WERI-Rb-1 (cell line): ENCODE data around the gene ITCH.
"Not testable (repeated sequence)": the region's sequence is repeated elsewhere in the genome, so short reads cannot be mapped to it uniquely, and the experiment has no call there.

Source experiments
- DNase-seq: peaks from one replicate; pipeline ENCODE4 v3.0.0-alpha.2; 2020
- H3K27ac ChIP-seq: fragments of 250-450 bp; sonication (Bioruptor Pico); 2 replicates; pipeline ENCODE4 v1.5.1; 2020; ENCODE audit warnings: mild to moderate bottlenecking, moderate library complexity
- H3K27me3 ChIP-seq: fragments of 250-450 bp; sonication (Bioruptor Pico); 2 replicates; pipeline ENCODE4 v1.5.1; 2021; ENCODE audit warnings: mild to moderate bottlenecking, low read depth, moderate library complexity; ENCODE audit not compliant: insufficient read depth, severe bottlenecking
- H3K36me3 ChIP-seq: fragments of 250-450 bp; sonication (Bioruptor Pico); 2 replicates; pipeline ENCODE4 v1.5.1; 2020; ENCODE audit warnings: mild to moderate bottlenecking, moderate library complexity
- H3K4me3 ChIP-seq: 2 replicates; pipeline ENCODE4 v1.5.1; 2011; ENCODE audit warnings: low read depth, mild to moderate bottlenecking, control low read depth, low read length
- H3K9me3 ChIP-seq: fragments of 250-450 bp; sonication (Bioruptor Pico); 2 replicates; pipeline ENCODE4 v1.5.1; 2021; ENCODE audit warnings: mild to moderate bottlenecking, moderate library complexity; ENCODE audit not compliant: severe bottlenecking
- CTCF ChIP-seq: IDR thresholded peaks from 2 replicates; pipeline ENCODE4 v1.5.1; 2011; ENCODE audit warnings: low read depth, mild to moderate bottlenecking, control low read depth, inconsistent platforms, low read length

ITCH gene

DNA sequence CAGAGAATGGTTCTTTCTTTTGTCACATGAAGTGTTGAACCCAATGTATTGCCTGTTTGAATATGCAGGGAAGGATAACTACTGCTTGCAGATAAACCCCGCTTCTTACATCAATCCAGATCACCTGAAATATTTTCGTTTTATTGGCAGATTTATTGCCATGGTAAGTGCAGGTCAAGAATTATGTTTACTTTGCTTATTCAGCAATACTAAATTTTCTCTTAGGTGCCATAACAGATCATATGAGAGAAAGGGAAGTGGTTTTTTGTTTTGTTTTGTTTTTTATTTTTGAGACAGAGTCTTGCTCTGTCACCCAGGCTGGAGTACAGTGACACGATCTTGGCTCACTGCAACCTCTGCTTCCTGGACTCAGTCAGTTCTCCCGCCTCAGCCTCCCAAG lies 116.6 kb downstream of the ITCH start:
- H3K36me3 ChIP-seq, result peaks cover 77% of the 10 kb centered on the region
- H3K27ac ChIP-seq, result no peak overlapping the region
- no peak for DNase-seq
- H3K27me3 ChIP-seq, result no peaks in the 10 kb centered on the region
- H3K4me3 ChIP-seq, result no peak overlapping the region
- no peaks in the 10 kb centered on the region for H3K9me3 ChIP-seq
- no peak for TF ChIP-seq CTCF

DNA sequence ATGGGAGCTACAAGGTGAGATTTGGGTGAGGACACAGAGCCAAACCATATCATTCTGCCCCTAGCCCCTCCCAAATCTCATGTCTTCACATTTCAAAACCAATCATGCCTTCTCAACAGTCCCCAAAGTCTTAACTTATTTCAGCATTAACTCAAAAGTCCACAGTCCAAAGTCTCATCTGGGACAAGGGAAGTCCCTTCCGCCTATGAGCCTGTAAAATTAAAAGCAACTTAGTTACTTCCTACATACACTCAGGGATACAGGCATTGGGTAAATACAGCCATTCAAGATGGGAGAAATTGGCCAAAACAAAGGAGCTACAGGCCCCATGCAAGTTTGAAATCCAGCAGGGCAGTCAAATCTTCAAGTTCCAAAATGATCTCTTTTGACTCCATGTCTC lies 119.1 kb downstream of the ITCH start:
- not testable (repeated sequence) for H3K27ac ChIP-seq, H3K9me3 ChIP-seq, H3K4me3 ChIP-seq, DNase-seq, H3K27me3 ChIP-seq
- H3K36me3 ChIP-seq, result peaks cover 79% of the 10 kb centered on the region

DNA sequence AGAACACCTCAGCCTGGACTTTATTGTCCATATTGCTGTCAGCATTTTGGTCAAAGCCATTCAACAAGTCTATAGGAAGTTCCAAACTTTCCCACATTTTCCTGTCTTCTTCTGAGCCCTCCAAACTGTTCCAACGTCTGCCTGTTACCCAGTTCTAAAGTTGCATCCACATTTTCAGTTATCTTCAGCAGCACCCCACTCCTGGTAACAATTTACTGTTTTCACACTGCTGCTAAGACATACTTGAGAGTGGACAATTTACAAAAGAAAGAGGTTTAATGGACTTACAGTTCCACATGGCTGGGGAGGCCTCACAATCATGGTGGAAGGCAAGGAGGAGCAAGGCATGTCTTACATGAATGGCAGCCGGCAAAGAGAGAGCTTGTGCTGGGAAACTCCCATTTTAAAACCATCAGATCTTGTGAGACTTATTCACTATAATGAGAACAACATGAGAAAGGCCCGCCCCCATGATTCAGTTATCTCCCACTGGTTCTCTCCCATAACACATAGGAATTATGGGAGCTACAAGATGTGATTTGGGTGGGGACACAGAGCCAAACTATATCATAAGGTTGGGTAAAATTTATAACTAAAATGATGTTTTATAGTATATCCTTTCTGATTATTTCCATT lies 120.6 kb downstream of the ITCH start:
- DNase-seq, H3K27ac ChIP-seq, H3K4me3 ChIP-seq, H3K27me3 ChIP-seq, H3K9me3 ChIP-seq: not testable (repeated sequence)
- H3K36me3 ChIP-seq, result peaks cover 76% of the 10 kb centered on the region

GRCh38 chr20:34485068-34485634 lies 122.1 kb downstream of the ITCH start:
- DNase-seq, result no peak
- TF ChIP-seq CTCF, result no peak
- no peaks in the 10 kb centered on the region for H3K9me3 ChIP-seq
- no peak overlapping the region for H3K27ac ChIP-seq
- H3K4me3 ChIP-seq, result no peak overlapping the region
- H3K36me3 ChIP-seq, result peaks cover 75% of the 10 kb centered on the region
- no peaks in the 10 kb centered on the region for H3K27me3 ChIP-seq

DNA sequence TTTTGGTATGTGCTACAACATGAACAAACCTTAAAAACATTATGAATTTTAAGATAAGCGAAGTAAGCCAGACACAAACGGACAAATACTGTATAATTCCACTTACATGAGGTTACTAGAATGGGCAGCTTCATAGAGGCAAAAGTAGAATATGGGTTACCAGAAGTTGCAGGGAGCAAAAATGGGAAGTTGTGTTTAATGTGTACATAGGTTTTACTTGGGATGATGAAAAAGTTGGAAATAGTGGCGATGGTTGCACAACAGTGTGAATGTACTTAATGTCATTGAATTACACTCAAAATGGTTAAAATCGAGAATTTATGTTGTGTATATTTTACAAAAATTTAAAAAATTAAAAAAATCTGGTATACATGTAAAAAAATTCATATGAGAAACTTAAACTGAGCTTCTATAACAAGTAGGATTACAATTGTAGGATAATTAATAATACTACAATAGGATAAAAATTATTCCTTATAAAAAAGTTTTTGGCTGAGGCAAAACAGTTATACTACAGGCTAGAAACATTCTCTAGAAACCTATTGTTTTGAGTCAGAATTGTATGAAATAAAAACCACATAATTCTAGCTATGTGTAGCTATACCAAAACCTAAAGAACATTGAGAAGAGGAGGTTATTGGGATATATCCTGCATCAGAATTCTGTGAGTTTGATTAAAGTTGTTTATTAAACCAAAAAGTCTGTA lies 128.3 kb downstream of the ITCH start:
- H3K27me3 ChIP-seq, result no peaks in the 10 kb centered on the region
- DNase-seq, result no peak
- no peaks in the 10 kb centered on the region for H3K9me3 ChIP-seq
- H3K4me3 ChIP-seq, result no peak overlapping the region
- TF ChIP-seq CTCF, result no peak
- no peak overlapping the region; the same call in 1 of the 2 replicates for H3K27ac ChIP-seq
- peaks cover 72% of the 10 kb centered on the region for H3K36me3 ChIP-seq

GRCh38 chr20:34491932-34492509 lies 128.9 kb downstream of the ITCH start:
- Histone ChIP-seq H3K27ac (no peak overlapping the region), H3K36me3 (peaks cover 75% of the 10 kb centered on the region), H3K9me3 (no peaks in the 10 kb centered on the region), H3K27me3 (no peaks in the 10 kb centered on the region), H3K4me3 (no peak overlapping the region)
- DNase-seq, result no peak
- no peak for TF ChIP-seq CTCF
